ENCODE results near the gene TMEM54. TPM values are rescaled to one million over a fixed set of nuclear protein-coding genes. Genes with fewer than 3 reads are reported as not detected.

Gene TMEM54
- total and polyA plus RNA-seq, 4 experiments from 2014 or later, result not detected

DNA sequence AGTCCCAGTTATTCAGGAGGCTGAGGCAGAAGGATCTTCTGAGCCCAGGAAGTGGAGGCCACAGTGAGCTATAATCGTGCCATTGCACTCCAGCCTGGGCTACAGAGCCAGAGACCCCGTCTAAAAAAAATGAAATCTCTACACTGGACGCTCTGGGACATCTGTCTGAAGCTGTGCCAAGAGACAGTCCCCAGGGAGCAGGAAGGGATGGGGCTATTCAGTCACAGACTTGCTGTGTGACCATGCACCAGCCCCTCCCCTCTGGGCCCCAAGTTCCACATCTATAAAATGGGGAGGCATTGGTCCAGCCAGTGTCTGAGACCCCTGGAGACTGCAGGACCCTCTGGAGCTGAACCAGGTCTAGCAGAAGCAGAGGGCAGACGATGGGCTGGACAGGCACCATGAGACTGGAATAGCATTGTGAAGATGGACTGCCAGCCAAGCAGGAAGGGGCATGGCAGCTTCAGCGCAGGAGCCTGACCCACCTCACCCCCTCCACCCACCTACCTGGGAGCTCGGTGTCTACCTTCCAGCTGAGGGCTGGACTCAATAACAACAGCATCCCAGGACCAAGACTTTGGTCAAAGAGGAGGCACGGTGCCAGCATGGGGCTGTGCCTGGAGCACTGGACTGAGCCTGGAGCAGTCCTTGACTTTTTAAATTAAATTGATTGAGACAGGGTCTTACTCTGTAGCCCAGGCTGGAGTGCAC lies 1.4 kb downstream of the TMEM54 start:
- no peak overlapping the region for H3K27ac Mint-ChIP-seq

DNA sequence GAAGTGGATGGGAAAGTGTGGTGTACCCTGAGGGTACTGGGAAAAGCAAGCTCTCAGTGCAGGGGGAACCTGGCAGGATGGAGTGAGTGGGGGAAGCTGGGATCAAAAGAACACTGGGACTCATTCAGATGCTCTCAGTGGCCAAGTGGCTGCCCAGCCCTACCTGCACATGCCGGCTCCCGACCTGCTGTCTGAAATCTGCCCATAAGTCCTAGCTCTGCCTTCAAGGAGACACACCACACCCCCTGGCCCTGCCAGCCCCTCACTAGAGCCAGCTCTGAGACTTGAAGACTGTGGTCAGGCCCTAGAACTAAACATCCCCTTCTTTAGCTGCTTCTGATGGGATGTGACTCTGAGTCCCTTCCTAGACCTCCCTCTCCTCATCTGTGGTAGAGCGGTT lies 2.2 kb downstream of the TMEM54 start:
- Histone ChIP-seq H3K27ac (ENCODE audit: low read depth, low read length) (no peak overlapping the region), H3K27me3 (ENCODE audit: insufficient read depth, low read length) (peaks cover 14% of the 10 kb centered on the region), H3K9me3 (ENCODE audit: control insufficient read depth in 1 of 2, low read length in 2 of 2) (no peaks in the 10 kb centered on the region), H3K4me1 (ENCODE audit: insufficient read depth, low read length) (peaks cover 9% of the 10 kb centered on the region), H3K4me3 (ENCODE audit: low read length in 2 of 2) (no peak overlapping the region), H3K36me3 (ENCODE audit: insufficient read depth, low read length) (no peaks in the 10 kb centered on the region)
- H3K4me3 Mint-ChIP-seq, result peak overlapping the region in 3 of 8 donors; percentile 7 to 17 (median 9)
- no peak for DNase-seq
- H3K27ac Mint-ChIP-seq, result no peak overlapping the region
- CTCF ChIA-PET (ENCODE audit: partially characterized antibody), result interaction anchor here (1.3 to 1.4 kb wide), 2 partner anchors 9 to 156 kb away, joined by 3 to 5 read pairs; no protein-coding TSS in a partner anchor
- POLR2A ChIA-PET (ENCODE audit: partially characterized antibody), result no interaction called here
- H3K36me3 Mint-ChIP-seq, result no peaks in the 10 kb centered on the region
- peaks cover 32 to 42% of the 10 kb centered on the region in 2 donors for H3K27me3 Mint-ChIP-seq
- no peaks in the 10 kb centered on the region for H3K9me3 Mint-ChIP-seq
- intact Hi-C loops (cut with micrococcal nuclease), result no loop called here
- peaks cover 2 to 14% (median 9%) of the 10 kb centered on the region in 4 donors for H3K4me1 Mint-ChIP-seq

More for the DNA sequence above, 1.4 kb downstream of the TMEM54 start:
- Mint-ChIP-seq H3K27me3 (peaks cover 32 to 44% of the 10 kb centered on the region in 2 donors), H3K9me3 (no peaks in the 10 kb centered on the region), H3K4me1 (peaks cover 2 to 14% (median 9%) of the 10 kb centered on the region in 4 donors), H3K36me3 (no peaks in the 10 kb centered on the region), H3K4me3 (peak overlapping the region in 2 of 8 donors; percentile 13 to 70)
- H3K9me3 ChIP-seq (ENCODE audit: control insufficient read depth in 1 of 2, low read length in 2 of 2), result no peaks in the 10 kb centered on the region
- ChIA-PET POLR2A (ENCODE audit: partially characterized antibody) (no interaction called here), CTCF (ENCODE audit: partially characterized antibody) (interaction anchor here (1.4 kb wide), 1 partner anchor 10 kb away, joined by 3 read pairs; no protein-coding TSS in a partner anchor)
- H3K4me1 ChIP-seq (ENCODE audit: insufficient read depth, low read length), result peaks cover 9% of the 10 kb centered on the region
- DNase-seq, result no peak
- no peak overlapping the region for H3K27ac ChIP-seq (ENCODE audit: low read depth, low read length)
- intact Hi-C loops (cut with micrococcal nuclease), result no loop called here
- no peaks in the 10 kb centered on the region for H3K36me3 ChIP-seq (ENCODE audit: insufficient read depth, low read length)
- peaks cover 13% of the 10 kb centered on the region for H3K27me3 ChIP-seq (ENCODE audit: insufficient read depth, low read length)
- no peak overlapping the region for H3K4me3 ChIP-seq (ENCODE audit: low read length in 2 of 2)

DNA sequence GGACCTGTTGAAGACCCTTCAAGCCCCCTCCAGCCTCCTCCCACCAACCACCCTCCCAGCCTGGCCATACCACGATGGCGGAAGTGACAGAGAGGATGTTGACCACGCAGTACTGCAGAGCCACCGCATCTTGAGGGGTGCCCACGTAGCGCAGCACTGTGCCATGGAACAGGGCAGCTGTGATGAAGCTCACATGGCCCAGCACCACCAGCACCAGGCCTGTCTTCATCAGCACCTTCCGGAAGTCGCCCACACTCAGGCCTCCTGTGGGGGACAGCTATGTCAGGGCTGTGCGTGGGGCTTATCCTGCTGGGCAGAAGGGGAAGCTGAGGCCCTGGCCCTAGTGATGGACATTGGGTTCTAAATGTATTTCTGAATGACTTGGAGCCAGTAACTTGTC lies 3.1 kb downstream of the TMEM54 start:
- Mint-ChIP-seq H3K9me3 (no peaks in the 10 kb centered on the region), H3K4me1 (peaks cover 2 to 14% (median 9%) of the 10 kb centered on the region in 4 donors), H3K27me3 (peaks cover 29 to 42% of the 10 kb centered on the region in 2 donors), H3K36me3 (no peaks in the 10 kb centered on the region), H3K4me3 (peak overlapping the region in 2 of 8 donors; percentile 5 to 39), H3K27ac (no peak overlapping the region)
- intact Hi-C loops (cut with micrococcal nuclease), result no loop called here
- DNase-seq, result no peak
- ChIA-PET CTCF (ENCODE audit: partially characterized antibody) (interaction anchor here (1.3 kb wide), 1 partner anchor 157 kb away, joined by 5 read pairs; no protein-coding TSS in a partner anchor), POLR2A (ENCODE audit: partially characterized antibody) (no interaction called here)
- Histone ChIP-seq H3K4me3 (ENCODE audit: low read length in 2 of 2) (no peak overlapping the region), H3K27ac (ENCODE audit: low read depth, low read length) (no peak overlapping the region), H3K9me3 (ENCODE audit: control insufficient read depth in 1 of 2, low read length in 2 of 2) (no peaks in the 10 kb centered on the region), H3K36me3 (ENCODE audit: insufficient read depth, low read length) (no peaks in the 10 kb centered on the region), H3K4me1 (ENCODE audit: insufficient read depth, low read length) (peaks cover 13% of the 10 kb centered on the region), H3K27me3 (ENCODE audit: insufficient read depth, low read length) (peaks cover 18% of the 10 kb centered on the region)

DNA sequence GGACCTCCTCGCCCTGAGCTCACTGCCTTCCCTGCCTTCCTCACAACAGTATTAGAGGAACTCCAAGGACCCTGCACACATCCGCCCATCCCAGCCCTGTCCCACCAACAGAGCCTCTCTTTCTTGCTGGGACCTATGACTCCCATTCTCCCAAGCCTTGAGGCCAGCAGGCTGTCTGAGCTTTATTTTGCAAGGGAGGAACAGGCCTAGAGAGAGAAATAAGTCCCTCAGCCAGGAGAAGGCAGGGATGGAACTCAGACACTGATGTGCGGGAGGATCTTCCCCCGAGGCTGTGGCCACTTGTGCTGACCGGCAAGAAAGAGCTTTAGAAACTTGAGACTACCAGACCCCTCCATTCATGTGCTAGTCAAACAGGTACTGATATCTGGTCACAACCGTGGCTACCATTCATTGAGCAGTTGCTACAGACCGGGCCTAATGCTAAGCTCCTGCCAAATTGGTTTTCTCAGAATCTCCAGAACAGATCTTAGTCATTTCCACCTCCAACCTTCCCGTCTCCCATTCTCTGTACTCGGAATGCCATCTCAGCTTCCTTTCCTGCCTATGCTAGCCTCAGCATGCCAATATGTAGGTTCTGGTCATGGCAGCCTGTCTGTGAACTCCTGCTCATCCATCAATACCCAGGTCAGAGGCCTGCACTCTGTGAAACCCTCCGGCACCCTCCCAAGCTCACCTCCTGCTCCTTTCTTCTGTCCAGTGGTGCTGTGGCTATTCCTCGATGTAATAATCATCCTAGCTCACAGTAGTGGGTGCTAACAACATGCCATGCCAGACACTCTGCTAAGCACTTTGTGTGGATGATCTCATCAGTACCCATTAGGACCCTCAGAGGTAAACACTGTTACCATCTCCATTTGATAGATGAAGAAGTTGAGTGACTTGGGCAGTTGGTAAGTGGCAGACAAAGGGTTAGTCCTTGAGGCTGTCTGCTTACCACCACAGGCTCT lies 3.8 kb downstream of the TMEM54 start:
- no peaks in the 10 kb centered on the region for H3K9me3 Mint-ChIP-seq
- Histone ChIP-seq H3K9me3 (ENCODE audit: control insufficient read depth in 1 of 2, low read length in 2 of 2) (no peaks in the 10 kb centered on the region), H3K36me3 (ENCODE audit: insufficient read depth, low read length) (no peaks in the 10 kb centered on the region), H3K4me1 (ENCODE audit: insufficient read depth, low read length) (peaks cover 13% of the 10 kb centered on the region), H3K27ac (ENCODE audit: low read depth, low read length) (no peak overlapping the region), H3K4me3 (ENCODE audit: low read length in 2 of 2) (no peak overlapping the region), H3K27me3 (ENCODE audit: insufficient read depth, low read length) (peaks cover 22% of the 10 kb centered on the region)
- intact Hi-C loops (cut with micrococcal nuclease), result no loop called here
- ChIA-PET POLR2A (ENCODE audit: partially characterized antibody) (no interaction called here), CTCF (ENCODE audit: partially characterized antibody) (no interaction called here)
- H3K4me3 Mint-ChIP-seq, result peak overlapping the region in 2 of 8 donors; percentile 5 to 39
- no peak for DNase-seq
- H3K36me3 Mint-ChIP-seq, result no peaks in the 10 kb centered on the region
- peaks cover 5 to 18% (median 13%) of the 10 kb centered on the region in 4 donors for H3K4me1 Mint-ChIP-seq
- no peak overlapping the region for H3K27ac Mint-ChIP-seq
- peaks cover 29 to 42% of the 10 kb centered on the region in 2 donors for H3K27me3 Mint-ChIP-seq

DNA sequence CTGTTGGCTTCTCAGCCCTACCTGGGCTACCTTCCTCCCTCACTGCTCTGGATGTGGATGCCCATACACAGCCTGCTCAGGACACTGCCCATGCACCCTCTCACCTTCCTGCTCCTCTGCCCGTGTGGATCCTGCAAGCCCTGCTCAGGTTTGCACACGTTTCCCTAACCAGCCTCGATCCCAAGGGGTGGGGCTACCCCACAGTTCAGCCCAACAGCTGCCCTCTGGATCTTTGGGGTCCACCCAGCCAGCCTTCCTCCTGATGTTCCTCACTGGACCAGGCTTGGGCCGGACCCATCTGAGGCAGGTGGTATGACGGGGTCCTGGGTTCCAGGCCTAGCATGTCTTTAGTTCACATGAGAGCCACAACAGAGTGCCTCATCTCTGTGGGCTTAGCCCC lies 4.7 kb downstream of the TMEM54 start:
- POLR2A ChIA-PET (ENCODE audit: partially characterized antibody), result no interaction called here
- H3K27me3 Mint-ChIP-seq, result peaks cover 28 to 44% of the 10 kb centered on the region in 2 donors
- Histone ChIP-seq H3K27ac (ENCODE audit: low read depth, low read length) (no peak overlapping the region), H3K9me3 (ENCODE audit: control insufficient read depth in 1 of 2, low read length in 2 of 2) (no peaks in the 10 kb centered on the region), H3K4me1 (ENCODE audit: insufficient read depth, low read length) (peaks cover 10% of the 10 kb centered on the region), H3K27me3 (ENCODE audit: insufficient read depth, low read length) (peaks cover 31% of the 10 kb centered on the region), H3K36me3 (ENCODE audit: insufficient read depth, low read length) (no peaks in the 10 kb centered on the region), H3K4me3 (ENCODE audit: low read length in 2 of 2) (no peak overlapping the region)
- peaks cover 0 to 2% (median 0%) of the 10 kb centered on the region in 8 donors for H3K9me3 Mint-ChIP-seq
- no peaks in the 10 kb centered on the region for H3K36me3 Mint-ChIP-seq
- peak overlapping the region in 1 of 8 donors; percentile 39 for H3K4me3 Mint-ChIP-seq
- CTCF ChIA-PET (ENCODE audit: partially characterized antibody), result no interaction called here
- H3K4me1 Mint-ChIP-seq, result peaks cover 4 to 16% (median 14%) of the 10 kb centered on the region in 4 donors
- no peak for DNase-seq
- intact Hi-C loops (cut with micrococcal nuclease), result no loop called here
- no peak overlapping the region for H3K27ac Mint-ChIP-seq

DNA sequence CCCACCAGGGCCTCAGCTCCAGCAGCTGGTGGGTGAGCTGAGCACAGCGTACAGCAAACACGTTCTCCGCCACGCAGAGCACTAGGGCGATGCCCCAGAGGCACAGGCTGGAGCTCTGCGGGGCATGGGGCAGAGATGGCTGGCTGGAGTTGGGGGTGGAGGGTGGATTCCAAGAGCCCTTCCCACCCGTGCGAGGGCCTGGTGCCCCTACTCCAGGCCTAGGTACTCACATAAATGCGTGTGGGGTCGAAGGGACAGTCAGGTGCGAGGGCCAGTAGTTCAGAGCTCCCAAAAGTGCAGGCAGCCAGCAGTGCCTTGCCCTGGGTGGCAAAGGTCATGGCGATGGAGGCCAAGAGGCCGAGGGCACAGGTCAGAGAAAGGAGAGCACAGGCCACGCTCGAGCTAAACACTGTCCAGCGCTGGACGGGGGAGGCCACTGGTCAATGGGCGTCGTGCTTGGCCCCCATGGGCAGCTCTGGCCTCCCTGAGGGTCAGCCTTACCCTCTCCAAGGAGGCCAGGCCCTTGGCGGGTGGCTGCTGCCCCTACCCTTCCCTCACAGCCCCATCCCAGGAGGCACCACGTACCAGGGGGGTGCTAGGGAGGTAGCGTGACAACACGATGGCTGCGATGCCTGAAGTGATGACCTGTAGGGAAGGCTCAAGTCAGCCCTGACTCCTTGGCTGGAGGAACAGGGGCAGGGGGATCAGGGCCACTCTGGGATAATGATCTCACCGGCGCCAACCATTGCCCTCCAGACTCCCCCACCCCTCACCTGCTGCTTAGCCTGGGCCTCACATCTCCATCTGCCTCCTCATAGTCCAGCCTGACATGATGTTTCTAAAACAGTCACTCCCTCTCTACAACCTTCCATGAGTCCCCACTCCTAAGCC lies 5.6 kb downstream of the TMEM54 start:
- Mint-ChIP-seq H3K4me3 (no peak overlapping the region), H3K9me3 (peaks cover 0 to 2% (median 0%) of the 10 kb centered on the region in 8 donors), H3K4me1 (peaks cover 4 to 14% (median 11%) of the 10 kb centered on the region in 4 donors), H3K36me3 (no peaks in the 10 kb centered on the region), H3K27me3 (peaks cover 30 to 52% of the 10 kb centered on the region in 2 donors), H3K27ac (peak overlapping the region in 1 of 7 donors; percentile 72)
- POLR2A ChIA-PET (ENCODE audit: partially characterized antibody), result no interaction called here
- Histone ChIP-seq H3K27ac (ENCODE audit: low read depth, low read length) (no peak overlapping the region), H3K27me3 (ENCODE audit: insufficient read depth, low read length) (peaks cover 30% of the 10 kb centered on the region), H3K4me3 (ENCODE audit: low read length in 2 of 2) (no peak overlapping the region), H3K36me3 (ENCODE audit: insufficient read depth, low read length) (no peaks in the 10 kb centered on the region), H3K9me3 (ENCODE audit: control insufficient read depth in 1 of 2, low read length in 2 of 2) (no peaks in the 10 kb centered on the region), H3K4me1 (ENCODE audit: insufficient read depth, low read length) (peaks cover 5% of the 10 kb centered on the region)
- CTCF ChIA-PET (ENCODE audit: partially characterized antibody), result interaction anchor here (1.0 kb wide), 1 partner anchor 183 kb away, joined by 3 read pairs; no protein-coding TSS in a partner anchor
- DNase-seq, result no peak
- intact Hi-C loops (cut with micrococcal nuclease), result no loop called here
